Transverse colon (tissue), 4 donors: Measurements from ENCODE around the gene TAPT1.

Source experiments
- CTCF ChIP-seq, 5 experiments: fragments of 200-600 bp in 3 of 5; fragments of 450-650 bp in 2 of 5; sonication (generic) in 3 of 5; IDR thresholded peaks; 1 replicate in 2 of 5; 2 replicates in 3 of 5; pipeline ENCODE4 v1.5.1; 2016 to 2017; ENCODE audit warnings: antibody characterized with exemption in 5 of 5, inconsistent platforms in 3 of 5, mild to moderate bottlenecking in 2 of 5, moderate library complexity in 1 of 5
- EP300 ChIP-seq: sonication (generic); formaldehyde crosslinking; IDR thresholded peaks from one replicate; pipeline ENCODE4 v1.6.1; 2017; ENCODE audit warnings: antibody characterized with exemption, low read depth
- POLR2A ChIP-seq: fragments of 450-650 bp; IDR thresholded peaks from one replicate; pipeline ENCODE4 v1.6.1; 2016; ENCODE audit warnings: antibody characterized with exemption, mild to moderate bottlenecking, moderate library complexity
- POLR2AphosphoS5 ChIP-seq, 3 donors: sonication (generic); formaldehyde crosslinking; IDR thresholded peaks; one replicate each; pipeline ENCODE4 v1.6.1; 2016; ENCODE audit warnings: antibody characterized with exemption in 3 of 3

GRCh38 chr4:16262188-16262587 is 35.9 kb upstream of the TAPT1 start:
- TF ChIP-seq CTCF (IDR thresholded peaks at IDR 0.05), result no peak
- TF ChIP-seq POLR2AphosphoS5 (IDR thresholded peaks at IDR 0.05), result no peak
- no peak for TF ChIP-seq EP300
- TF ChIP-seq POLR2A, result no peak
